CD4-positive, alpha-beta T cell treated with Interleukin-6 for 4 hours (primary cell): ENCODE data around the gene GMCL2.

Source experiments
- DNase-seq: peaks from one replicate; pipeline ENCODE4 v3.0.0-alpha.2; 2020; ENCODE audit warnings: mixed read lengths

Gene GMCL2

DNA sequence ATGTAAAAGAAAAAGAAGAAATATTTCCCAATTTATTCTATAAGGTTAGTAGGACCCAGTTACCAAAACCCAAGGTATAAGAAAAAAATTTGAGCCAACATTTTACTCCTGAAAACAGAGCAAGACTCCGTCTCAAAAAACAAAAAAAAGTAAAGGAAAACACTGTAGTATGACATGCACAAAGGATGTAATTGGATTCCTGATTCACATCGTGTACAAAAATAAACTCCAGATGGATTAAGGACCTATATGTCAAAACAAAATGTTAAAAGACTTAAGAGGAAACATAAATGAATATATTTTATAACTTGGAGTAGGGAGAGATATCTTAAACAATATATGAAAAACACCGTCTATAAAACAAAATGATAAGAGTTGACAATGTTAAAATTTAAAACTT is 31.7 kb upstream of the GMCL2 start:
- DNase-seq = no peak

DNA sequence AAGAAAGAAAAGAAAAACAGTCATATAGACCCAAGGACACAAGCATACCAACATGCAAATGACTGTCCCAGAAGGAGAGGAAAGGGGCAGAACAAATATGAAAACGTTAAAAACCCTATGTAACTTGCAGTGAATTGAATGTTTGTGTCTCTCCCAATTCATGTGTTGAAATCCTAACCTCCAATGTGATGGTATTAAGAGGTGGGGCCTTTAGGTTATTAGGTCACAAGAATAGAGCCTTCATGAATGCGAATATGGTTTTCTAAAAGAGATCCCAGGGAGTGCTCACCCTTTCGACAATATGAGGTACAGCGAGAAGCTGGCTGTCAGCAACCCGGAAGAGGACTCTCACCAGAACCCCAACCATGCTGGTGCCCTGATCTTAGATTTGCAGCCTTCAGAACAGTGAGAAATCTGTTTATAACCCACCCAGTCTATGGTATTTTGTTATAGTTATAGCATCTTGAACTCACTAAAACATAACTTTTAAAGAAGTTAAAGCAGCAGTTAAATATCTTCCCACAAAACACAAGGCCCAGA is 31.1 kb upstream of the GMCL2 start:
- DNase-seq = no peak

DNA sequence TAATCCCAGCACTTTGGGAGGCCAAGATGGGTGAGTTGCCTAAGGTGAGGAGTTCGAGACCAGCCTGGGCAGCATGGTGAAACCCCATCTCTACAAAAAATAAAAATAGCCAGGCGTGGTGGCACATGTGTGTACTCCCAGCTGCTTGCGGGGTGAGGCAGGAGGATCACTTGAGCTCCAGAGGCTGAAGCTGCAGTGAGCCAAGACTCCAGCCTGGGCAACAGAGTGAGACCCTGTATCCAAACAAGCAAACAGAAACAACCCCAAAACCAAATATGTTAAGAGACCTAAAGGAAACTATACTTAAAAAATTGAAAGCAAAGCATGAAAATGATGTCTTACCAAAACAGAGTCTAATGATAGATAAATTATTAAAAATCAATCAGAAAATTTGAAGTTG is 29.6 kb upstream of the GMCL2 start:
- no peak for DNase-seq

DNA sequence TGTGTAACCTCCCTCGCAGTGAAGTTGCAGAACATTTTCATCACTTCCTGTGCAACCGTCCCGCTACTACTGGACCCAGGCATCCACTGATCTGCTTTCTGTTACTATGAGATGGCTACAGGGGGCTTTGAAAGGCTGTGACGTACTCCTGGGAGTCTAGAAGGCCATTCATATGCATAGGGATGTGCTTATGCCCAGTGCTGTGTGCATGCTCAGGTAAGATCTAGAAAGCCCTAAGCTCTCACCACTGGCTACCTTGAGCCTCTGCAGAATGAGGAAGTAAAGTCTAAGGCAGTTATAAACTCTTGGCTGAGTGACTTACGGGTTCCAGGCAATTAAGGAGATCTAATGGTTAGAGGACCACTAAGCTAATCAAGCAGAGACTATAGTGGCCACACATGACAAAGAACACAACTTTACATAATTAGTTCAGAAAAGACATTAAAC is 28.9 kb upstream of the GMCL2 start:
- DNase-seq = no peak

DNA sequence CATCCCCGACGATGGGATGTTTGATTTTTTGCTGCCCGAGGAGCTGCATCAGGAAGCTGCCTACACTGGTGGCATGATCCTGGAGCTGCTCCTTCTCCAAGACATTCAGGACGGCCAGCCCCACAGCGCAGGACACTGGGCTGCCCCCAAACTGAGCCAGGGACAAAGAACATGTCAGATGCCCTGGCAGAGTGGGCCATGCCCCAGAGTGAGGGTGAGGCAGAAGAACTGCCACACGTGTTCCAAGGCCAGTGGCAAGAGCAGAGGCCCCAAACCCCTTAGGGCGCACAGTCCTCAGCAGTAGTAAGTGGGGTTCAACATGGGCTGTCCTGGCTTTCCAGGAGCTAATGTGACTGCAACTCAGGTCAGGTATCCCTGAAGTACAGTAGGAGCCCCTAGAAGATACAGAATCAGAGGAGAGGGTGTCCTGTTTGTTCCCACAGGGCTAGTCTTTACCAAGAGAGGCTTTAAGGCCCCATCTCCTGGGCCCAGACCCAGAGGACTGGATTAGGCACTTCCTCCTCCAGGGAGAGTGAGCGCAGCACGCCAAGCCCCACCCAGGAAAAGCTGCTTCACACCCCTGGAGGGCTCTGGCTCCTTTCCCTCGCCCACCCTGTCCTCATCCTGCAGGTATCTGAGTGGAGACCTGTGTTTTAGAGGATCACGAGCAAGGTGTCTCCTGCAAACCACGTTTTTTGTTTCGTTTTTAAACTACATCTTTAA is 28.3 kb upstream of the GMCL2 start:
- no peak for DNase-seq

DNA sequence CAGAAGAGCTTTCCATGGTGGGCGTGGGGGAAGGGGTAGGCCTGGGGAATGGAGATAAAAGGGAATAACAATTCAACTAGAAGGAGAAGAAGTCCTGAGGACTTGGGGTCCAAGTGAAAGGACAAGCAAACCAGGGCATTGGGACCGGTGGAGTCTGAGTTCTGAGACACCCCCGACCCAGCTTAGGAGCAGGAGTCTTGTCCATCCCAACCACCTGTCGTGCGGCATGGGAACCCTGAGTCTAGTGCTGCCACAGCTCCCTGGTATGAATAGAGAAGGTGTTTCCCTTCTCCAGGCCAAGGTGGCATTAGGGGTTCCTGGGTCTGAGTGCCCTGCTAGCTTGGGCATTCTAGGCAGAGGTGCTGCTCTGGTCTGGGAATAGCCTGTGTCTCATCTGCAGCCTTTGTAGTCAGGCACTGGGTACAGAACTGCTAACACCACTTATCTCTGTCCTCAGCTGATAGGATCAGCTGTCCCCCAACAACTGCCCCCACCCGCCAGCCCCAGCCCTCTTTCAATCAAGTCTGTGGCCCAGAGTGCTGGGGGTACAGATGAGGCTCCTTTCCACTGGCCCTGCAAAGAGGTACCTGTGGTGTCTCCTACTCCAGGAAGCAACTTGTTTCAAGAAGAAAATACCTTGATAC is 27.1 kb upstream of the GMCL2 start:
- DNase-seq = no peak

DNA sequence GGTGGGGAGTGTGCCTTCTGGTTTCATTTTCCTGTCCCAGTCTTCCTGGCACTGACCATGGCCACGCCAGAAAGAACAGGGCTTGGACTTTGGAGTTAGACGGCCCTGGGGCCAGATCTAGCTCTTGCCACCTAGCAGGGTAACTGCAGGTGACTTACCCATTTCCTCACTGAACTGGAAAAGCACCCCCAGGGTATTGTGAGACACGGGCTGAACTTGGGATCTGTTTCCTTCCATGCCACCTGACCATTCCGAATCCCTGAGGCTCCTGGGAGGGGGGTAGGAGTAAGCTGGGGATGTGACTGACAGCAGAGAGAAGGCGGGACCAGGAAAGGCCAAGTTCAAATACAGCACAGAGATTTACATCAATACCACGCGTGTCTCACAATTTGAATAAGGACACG is 26.6 kb upstream of the GMCL2 start:
- DNase-seq = no peak

DNA sequence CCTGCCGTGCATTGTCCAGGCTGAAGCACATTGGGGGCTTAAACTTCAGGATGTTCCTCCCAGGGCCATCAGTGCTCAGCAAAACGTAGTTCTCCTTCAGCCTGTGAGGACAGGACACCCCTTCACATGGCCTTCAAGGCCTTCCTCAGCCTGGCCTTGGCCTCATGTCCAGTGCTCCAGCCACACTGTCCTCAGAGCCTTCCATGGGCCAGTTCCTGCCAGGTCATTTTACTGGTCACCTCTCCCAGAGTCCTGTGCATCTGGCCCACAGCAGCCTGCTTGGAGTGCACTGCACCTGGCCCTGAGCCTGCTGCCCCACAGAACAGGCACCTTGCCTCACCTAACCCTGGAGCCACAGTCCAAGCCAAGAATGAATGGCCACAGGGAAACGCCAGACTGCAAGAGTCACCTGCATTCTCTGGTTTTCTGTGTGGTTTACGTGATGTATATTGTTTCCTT is 25.9 kb upstream of the GMCL2 start:
- no peak for DNase-seq

DNA sequence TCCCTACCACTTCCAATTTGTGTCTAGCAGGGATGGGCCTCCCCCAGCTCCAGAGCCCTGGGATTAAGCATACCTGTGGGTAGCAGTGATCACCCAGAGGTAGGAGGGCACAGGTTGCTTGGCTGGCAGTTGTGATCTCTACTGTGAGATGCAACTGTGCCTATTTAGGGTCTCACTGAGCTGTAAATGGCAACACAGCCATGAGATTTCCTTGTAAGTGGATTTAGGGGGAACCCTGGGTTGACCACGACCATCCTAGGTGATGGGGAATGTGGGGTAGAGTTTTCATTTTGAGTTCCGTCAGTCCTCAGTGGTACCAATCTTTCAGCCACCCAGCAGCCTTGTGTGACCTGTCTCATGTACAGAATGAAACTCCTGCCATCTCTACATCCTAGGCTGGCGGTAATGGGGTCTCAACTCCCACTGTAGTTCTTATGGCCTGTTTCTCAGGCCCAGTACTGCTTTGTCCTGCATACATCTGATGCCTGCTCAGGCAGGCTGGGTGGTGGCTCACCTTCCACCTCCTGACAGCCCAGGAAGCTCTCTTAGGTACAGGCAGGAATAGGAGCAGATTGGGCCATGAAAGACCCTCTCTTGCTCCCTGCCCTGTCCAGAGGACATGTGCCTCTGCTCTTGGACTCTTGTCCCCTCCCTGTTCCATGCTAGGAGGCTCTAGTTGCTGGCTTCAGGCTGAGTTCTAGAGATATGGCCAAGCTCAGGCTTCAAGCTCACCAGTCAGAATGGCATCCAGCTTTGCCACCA is 25.3 kb upstream of the GMCL2 start:
- no peak for DNase-seq

DNA sequence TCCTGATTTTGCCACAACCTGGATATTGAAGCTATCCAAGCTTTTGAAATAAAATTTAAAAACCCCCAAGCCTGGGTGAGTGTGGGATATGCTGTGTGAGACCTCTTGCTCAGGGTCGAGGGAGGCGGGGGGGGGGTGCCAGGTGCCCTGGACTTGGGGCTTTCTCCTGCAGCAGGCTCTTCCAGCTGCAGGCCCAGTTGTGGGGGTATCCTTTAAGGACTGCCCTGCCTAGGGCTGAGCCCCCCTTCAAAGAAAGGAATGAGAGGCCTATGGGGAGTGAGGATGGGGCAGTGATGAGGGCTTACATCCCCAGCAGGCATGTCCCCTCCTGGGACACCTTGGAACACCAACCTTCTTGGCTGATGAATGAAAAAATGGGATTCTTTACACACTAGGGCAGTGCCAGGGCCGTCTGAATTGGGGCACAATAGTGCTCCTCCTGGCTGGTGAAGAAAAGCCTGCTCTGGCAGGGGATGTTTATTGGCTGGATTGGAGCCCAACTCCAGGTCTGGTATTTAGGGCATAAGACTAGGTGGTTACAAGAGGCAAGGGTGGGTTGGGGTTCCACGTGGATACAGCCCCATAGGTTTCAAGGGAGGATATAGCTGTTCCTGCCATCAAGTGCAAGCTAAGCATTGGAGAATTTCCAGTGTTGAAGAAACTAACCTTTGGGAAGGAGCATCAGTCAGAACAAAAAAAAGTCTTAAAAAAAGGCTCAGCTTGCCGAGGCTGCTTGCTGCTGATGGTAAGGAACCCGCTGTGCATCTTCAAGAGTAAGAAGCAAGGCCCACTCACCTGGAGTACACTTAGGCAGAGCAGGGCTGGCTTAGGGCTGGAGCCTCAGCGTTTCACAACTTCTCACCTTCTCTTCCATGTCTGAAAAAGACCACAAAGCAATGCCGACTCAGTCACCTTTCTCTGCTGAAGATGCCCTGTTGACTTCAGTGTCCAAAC is 24.2 kb upstream of the GMCL2 start:
- no peak for DNase-seq

DNA sequence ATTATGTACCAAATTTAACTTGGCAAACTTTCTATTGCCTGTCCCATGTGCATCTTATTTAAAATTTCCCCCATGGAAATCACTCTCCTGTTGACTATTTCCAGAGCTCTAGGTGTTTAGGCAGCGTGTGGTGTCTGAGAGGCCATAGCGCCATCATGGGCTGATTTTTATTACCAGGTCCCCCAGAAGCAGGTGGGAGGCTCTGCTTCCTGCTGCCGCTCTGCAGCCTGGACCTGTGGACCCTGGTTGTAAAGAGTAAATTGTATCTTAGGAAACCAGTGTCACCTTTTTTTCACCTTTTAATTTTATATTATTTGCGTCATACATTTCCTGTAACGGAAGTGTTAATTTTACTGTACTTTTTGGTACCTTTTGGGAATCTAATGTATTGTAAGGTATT is 23.5 kb upstream of the GMCL2 start:
- no peak for DNase-seq

DNA sequence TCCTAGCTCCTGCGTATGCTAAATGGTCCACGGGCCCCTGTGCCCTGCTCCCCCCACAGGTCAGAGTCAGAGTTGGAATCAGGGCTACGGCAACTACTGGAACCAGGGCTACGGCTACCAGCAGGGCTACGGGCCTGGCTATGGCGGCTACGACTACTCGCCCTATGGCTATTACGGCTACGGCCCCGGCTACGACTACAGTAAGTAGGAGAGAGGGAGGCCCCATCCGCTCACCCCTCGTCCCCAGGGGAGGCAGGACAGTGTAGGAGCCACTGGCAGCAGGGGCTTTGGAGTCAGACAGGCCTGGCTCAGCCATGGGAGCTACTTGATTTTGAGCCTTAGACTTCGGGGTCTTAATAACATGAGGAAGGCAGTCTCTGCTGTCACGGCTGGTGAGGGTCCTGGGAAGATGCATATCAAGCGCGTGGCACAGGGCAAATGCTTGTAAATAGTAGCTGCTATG is 22.9 kb upstream of the GMCL2 start:
- DNase-seq = no peak

DNA sequence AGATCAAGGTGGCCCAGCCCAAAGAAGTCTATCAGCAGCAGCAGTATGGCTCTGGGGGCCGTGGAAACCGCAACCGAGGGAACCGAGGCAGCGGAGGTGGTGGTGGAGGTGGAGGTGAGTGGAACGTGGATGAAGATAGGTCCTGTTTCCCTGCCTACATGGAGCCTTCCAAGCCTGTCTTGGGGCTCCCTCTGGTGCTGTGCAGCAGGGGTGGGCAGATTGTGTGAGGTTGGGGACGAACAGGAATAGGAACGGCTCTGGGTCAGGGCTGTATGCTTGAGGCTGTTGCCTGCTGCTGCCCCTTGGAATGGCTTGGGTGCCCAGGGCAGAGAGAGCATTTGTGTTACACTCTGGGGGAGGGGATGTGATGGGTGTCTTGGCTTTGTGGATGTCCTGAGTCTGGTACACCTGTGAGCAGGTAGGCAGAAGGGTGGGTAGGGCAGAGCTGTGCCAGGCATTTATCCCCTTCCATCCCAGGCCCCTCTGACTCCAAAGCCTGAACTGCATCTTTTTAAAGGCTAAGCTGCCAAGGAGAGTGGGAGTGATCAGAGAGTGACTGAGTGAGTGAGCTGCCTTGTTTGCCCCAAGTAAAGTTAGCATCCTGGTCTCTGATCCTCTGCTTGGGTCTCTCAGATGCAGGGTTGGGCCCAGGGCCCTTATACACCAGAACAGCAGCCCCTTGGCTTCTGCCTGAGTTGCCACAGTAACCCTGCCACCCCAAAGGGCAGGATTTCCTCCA is 22.3 kb upstream of the GMCL2 start:
- DNase-seq = no peak

DNA sequence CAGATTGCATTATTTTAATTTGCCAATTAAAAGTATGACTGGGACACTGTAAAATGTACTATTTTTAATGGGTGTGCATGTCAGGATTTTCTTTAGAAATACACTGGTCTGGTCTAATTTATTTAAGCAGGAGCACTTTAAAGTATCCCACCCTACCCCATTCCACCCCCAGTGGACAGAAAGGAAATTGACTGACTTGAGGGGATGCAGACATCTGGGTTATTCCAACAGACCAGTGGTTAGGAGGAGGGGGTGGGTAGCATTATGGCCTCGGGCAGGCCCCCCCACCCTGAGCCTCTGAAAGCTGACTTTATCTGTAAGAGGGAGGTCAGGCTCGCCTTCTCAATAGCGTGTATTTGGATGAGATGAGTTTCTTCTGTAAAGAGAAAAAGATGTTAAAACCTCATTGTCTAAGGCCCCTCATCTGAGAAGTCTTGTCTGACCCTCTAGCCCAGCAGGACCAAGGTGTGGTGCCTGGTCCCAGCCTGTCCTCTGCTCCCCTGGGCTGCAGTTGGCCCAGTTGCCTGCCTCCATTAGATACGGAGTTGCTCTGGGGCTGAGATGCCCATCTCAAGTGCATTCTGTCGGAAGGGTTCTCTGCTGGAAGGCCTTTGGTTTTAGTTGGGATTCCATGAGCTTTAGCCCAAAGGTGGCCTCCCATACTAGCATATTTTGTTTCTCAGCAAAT is 21.5 kb upstream of the GMCL2 start:
- DNase-seq = no peak

DNA sequence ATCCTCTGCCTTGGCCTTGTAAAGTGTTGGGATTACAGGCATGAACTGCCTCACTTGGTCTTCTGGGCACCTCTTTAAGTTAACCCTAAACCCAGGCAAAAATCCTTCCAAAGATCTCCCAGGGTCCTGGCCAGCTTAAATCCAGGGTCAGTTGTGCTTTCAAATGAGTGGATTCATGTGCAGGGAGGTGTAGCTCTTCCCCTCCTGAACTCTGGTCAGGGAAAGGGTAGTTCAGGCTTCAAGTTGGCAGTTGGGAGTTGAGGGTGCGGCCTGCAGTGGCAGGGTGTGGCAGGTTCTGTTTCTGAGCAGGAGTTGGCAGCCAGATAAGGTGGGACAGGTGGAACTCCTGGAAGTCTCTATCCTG is 20.7 kb upstream of the GMCL2 start:
- no peak for DNase-seq

DNA sequence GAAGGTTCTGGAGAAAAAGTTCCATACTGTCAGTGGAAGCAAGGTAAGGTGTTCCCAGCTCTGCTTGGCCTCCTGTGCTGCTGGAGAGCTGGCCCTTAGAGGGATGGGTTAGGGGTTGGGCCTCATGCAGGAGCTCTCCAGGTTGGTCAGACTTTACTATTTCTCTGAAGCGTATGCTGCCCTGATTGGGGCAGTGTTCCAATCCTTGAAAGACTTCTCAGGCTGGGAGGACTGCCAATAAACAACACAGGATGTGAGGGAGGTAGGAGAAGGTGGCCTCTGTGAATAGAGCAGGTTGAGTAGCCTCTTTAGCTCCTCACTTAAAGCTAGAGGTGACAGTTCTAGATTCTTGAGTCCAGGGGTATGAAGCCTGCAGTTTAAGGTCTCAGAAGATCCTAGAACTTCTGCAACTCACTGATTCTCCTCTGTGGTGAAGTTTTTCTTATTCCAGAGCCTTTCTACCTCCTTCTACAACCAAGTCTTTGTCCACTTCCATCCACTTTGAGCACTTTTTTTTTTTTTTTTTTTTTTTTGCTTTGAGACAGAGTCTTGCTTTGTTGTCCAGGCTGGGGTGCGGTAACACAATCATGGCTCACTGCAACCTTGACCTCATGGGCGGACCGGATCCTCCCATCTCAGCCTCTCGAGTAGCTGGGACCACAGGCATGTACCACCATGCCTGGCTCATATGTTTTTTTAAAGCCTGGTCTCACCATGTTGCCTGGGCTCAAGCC is 20.2 kb upstream of the GMCL2 start:
- no peak for DNase-seq

DNA sequence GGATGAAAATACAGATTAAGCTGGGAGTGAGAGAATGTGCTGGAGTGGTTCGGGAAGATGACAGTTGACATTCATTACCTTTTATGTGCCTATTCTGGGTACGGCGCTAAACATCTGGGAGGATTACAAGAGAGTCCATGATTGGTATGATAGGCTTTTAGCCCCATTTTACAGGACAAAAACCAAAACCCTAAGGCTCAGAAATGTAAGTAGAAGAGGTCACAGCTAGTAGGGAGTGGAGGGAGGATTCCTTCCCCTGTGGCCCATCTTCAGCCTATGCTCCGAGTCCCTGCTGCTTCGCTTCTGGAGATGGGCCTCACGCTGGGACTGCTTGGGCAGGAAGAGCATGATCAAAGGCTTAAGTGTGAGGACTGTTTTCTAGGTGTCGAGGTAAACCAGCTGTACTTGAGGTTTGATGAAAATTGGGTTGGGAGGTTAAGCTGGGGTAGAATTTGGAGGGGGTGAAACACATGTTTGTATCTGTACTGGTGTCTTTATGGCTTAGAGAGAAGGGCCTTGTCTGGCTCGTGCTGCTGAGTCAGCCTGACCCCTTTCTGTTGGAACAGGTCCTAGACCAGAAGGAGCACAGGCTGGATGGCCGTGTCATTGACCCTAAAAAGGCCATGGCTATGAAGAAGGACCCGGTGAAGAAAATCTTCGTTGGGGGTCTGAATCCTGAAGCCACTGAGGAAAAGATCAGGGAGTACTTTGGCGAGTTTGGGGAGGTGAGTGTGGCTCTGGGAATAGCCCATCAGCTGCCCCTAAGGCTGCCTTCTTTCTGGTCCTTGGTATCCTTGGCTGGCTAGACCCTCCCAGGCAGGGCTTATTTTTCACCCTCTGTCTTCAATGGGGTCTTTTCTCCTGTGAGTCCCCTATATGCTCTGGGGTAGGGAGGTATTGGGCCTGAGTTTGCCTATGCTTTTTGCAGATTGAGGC is 19.3 kb upstream of the GMCL2 start:
- no peak for DNase-seq

DNA sequence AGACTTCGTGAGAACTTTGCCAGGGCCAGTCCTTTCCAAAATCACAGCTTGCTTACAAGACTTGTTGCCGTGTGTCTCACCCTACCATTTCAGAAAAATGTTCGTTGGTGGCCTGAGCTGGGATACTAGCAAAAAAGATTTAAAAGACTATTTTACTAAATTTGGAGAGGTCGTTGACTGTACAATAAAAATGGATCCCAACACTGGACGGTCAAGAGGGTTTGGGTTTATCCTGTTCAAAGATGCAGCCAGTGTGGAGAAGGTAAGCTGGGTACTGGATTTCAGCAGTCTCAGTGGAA is 18.5 kb upstream of the GMCL2 start:
- no peak for DNase-seq
